ENCODE results near the gene MAT2A.

DNA sequence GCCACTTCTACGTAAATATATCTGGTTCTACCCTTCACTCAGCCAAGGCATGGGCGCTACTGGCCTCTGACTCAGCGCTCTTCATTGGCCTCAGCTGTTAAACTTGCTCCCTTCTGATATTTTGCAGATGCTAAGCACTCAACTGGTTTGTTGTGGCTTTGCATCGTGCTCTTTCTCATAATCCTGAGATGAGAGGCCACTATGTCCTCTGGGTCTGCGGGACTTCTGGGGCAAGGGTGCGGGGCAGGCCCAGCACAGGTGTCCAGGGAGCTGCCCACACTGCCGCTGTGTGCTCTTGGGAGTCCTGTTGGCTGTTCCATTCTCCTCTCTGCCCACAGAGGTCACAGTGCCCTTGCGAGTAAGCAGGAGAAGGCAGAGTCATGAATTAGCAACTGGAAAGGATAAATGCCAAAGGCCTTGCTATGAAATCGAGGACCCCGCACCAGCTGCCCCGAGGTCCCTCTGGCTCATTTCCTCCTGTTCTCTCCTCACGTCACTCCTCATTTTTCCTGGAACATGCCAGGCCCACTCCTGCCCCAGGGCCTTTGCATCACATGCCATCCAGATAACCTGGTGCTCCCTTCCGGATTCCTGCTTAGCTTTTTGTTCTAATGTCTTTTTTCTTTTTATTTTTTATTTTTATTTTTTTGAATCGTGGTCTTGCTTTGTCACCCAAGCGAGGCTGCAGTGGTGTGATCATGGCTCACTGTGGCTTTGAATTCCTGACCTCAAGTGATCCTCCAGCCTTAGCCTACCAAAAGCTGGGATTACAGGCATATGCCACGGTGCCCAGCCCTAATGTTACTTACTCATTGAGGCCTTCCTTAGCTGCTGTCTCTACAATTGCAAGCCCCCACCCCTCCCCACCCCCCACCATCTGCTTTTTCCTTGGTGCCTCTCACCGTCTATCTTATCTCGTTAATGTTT lies 34.9 kb upstream of the MAT2A start:
- TF ChIP-seq EP300 (IDR thresholded peaks at IDR 0.05) (no peak), POLR2A (IDR thresholded peaks at IDR 0.05) (no peak)
- TF ChIP-seq, protein P1, sequence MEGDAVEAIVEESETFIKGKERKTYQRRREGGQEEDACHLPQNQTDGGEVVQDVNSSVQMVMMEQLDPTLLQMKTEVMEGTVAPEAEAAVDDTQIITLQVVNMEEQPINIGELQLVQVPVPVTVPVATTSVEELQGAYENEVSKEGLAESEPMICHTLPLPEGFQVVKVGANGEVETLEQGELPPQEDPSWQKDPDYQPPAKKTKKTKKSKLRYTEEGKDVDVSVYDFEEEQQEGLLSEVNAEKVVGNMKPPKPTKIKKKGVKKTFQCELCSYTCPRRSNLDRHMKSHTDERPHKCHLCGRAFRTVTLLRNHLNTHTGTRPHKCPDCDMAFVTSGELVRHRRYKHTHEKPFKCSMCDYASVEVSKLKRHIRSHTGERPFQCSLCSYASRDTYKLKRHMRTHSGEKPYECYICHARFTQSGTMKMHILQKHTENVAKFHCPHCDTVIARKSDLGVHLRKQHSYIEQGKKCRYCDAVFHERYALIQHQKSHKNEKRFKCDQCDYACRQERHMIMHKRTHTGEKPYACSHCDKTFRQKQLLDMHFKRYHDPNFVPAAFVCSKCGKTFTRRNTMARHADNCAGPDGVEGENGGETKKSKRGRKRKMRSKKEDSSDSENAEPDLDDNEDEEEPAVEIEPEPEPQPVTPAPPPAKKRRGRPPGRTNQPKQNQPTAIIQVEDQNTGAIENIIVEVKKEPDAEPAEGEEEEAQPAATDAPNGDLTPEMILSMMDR (IDR thresholded peaks at IDR 0.05) = no peak

Data from upper lobe of left lung (tissue), 4 donors.